ENCODE results near the gene DHX8.
"Not testable (repeated sequence)": the region's sequence is repeated elsewhere in the genome, so short reads cannot be mapped to it uniquely, and the experiment has no call there.

DHX8 gene

GRCh38 chr17:43483674-43484551 lies at the start of gene DHX8:
DHX8 (plus strand) TSS chr17:43483975; CDS start chr17:43484038, 63 bp downstream.
- peak; percentile 99 for DNase-seq (ENCODE audit: low read depth)

DNA sequence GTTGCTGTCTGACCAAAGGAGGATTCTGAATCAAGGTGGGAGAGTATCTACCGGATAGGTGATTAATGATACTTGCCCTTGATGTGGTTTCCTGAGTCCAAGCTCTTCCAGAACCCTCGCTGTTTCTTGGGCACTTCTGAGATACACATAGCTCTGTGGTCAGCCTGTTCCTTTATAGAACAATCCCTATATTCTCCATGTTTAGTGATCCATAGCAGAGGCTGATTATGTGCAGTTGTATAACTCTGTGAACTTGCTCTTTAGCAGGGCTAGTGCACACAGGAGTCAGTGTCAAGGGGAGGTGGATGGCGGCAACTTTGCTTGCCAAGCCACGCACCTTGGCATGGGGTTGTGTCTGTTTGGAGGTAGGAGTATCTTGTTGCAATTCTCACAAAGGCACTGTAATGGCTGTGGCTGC lies 48.9 kb upstream of the DHX8 start:
- peak; percentile 49 for DNase-seq (ENCODE audit: low read depth)

- DNase-seq (ENCODE audit: low read depth) = no peak
Measured at GRCh38 chr17:43437756-43438155, 46.0 kb upstream of the DHX8 start.

GRCh38 chr17:43438626-43439025 lies 45.1 kb upstream of the DHX8 start:
- no peak for DNase-seq (ENCODE audit: low read depth)

- DNase-seq (ENCODE audit: low read depth) = no peak
Measured at GRCh38 chr17:43439041-43439440, 44.7 kb upstream of the DHX8 start.

GRCh38 chr17:43442711-43443110 lies 41.1 kb upstream of the DHX8 start:
- DNase-seq (ENCODE audit: low read depth) = peak; percentile 41

- DNase-seq (ENCODE audit: low read depth) = no peak
Measured at GRCh38 chr17:43443381-43443780, 40.4 kb upstream of the DHX8 start.

GRCh38 chr17:43444223-43445008 lies 39.4 kb upstream of the DHX8 start:
- peak; percentile 72 for DNase-seq (ENCODE audit: low read depth)

- no peak for DNase-seq (ENCODE audit: low read depth)
Measured at GRCh38 chr17:43445009-43445589, 38.7 kb upstream of the DHX8 start.

GRCh38 chr17:43446773-43447172 lies 37.0 kb upstream of the DHX8 start:
- no peak for DNase-seq (ENCODE audit: low read depth)

DNA sequence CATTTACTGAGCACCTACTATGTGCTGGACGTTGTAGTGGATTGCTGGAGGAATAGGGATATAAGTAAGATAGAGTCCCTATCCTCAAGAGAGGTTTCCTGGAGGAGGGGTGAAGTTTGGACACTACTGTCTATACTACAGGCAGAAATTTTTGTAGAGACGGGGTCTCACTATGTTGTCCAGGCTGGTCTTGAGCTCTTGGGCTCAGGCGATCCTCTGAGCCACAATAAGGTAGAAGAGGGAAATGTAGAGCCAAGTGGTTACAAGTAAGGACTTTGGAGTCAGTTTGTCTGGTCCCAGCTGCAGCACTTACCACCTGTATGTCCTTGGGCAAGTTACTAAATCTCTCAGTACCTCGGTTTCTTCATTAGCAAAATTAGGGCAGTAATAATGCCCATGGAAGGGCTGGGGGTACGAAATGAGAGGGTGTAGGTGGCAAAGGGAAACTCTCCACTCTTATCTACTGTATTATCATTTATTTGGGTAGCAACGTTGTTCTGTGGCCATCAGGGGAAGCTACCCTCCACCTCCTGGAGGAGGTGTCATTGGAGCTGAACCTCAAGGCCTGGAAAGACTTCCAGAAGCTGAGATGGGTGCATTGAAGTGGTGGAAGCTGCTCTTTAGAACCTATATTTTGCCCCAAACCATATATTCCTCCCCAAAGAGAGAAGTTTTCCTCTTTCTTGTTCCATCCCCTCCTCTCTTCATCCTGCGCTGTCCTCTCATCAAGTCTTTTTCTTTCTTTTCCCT lies 34.9 kb upstream of the DHX8 start:
- DNase-seq (ENCODE audit: low read depth) = no peak

GRCh38 chr17:43449470-43450248 lies 34.1 kb upstream of the DHX8 start:
- DNase-seq (ENCODE audit: low read depth) = peak; percentile 26

DNA sequence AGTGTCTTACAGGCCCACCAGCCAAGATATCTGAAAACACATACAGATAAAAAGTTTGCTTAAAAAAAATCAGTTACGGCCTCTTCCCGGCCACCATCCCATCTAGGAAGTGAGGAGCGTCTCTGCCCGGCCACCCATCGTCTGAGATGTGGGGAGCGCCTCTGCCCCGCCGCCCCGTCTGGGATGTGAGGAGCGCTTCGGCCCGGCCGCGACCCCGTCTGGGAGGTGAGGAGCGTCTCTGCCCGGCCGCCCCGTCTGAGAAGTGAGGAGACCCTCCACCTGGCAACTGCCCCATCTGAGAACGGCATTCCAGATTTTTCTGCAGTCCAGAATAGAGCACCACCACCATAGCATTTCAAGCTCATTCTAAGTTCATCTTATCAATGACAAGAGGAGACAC lies 33.0 kb upstream of the DHX8 start:
- not testable (repeated sequence) for DNase-seq (ENCODE audit: low read depth)

GRCh38 chr17:43451741-43452140 lies 32.0 kb upstream of the DHX8 start:
- DNase-seq (ENCODE audit: low read depth) = not testable (repeated sequence)

DNA sequence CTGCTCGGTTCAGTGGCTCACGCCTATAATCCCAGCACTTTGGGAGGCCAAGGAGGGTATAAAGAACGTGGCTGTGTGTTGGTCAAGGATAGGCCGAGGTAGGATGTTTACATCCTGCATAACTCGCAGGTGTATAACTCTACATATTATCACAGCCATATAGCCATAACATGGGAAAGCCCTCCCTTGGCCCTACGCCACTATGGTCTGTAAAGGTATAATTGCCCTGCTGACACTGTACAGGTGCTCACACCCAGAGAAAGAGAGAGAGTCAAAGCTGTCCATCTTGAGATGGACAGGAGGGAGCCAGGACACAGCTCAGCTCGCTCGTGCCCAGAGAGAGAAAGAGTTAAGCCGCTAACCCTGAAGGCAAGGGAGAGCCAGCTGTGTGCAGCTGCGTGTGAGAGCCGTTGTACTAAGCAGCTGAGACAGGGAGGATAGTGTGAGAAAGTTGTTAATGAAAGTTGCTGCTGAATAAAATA lies 30.4 kb upstream of the DHX8 start:
- DNase-seq (ENCODE audit: low read depth) = no peak

DNA sequence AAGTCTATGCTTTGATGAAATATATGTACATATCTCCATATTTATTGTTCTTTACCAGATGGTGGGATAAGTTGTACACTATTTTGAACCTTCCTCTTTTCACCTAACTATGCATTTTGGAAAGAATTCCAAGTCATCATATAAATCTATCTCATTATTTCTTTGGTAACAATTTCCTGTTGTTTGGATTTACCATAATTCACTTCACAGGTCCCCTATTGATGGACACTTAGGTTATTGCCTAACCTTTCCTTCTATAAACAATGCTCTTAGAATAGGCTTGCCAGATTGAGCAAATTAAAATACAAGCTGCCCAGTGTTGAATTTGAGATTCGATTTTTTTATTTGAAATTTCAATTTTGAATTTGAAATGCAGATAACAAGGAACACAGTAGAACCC lies 28.9 kb upstream of the DHX8 start:
- DNase-seq (ENCODE audit: low read depth) = no peak

- DNase-seq (ENCODE audit: low read depth) = no peak
Measured at GRCh38 chr17:43456029-43456428, 27.7 kb upstream of the DHX8 start.

- peak; percentile 40 for DNase-seq (ENCODE audit: low read depth)
Measured at GRCh38 chr17:43456661-43457361, 27.0 kb upstream of the DHX8 start.

- no peak for DNase-seq (ENCODE audit: low read depth)
Measured at GRCh38 chr17:43457362-43457692, 26.4 kb upstream of the DHX8 start.

- DNase-seq (ENCODE audit: low read depth) = not testable (repeated sequence)
Measured at GRCh38 chr17:43459878-43460277, 23.9 kb upstream of the DHX8 start.

- DNase-seq (ENCODE audit: low read depth) = no peak
Measured at GRCh38 chr17:43461185-43461584, 22.6 kb upstream of the DHX8 start.
